T47D (cell line): ENCODE results near the gene KPTN.

Source experiments
- DNase-seq, 2 experiments: peaks; one replicate each; pipeline versions ENCODE4 v3.0.0 to v3.0.0-alpha.2; 2011 to 2012; ENCODE audit warnings: low read depth in 1 of 2, low spot score in 1 of 2
- JUND ChIP-seq: IDR thresholded peaks from 2 replicates; pipeline ENCODE4 v1.6.1; 2012; ENCODE audit warnings: low read depth
- in situ Hi-C: cut with HindIII; loops from 2 replicates; pipeline ENCODE4 v1.10.0; 2016; ENCODE audit warnings: low sequenced_read_pairs, low pct_unique_long_range_greater_than_20kb

KPTN gene

DNA sequence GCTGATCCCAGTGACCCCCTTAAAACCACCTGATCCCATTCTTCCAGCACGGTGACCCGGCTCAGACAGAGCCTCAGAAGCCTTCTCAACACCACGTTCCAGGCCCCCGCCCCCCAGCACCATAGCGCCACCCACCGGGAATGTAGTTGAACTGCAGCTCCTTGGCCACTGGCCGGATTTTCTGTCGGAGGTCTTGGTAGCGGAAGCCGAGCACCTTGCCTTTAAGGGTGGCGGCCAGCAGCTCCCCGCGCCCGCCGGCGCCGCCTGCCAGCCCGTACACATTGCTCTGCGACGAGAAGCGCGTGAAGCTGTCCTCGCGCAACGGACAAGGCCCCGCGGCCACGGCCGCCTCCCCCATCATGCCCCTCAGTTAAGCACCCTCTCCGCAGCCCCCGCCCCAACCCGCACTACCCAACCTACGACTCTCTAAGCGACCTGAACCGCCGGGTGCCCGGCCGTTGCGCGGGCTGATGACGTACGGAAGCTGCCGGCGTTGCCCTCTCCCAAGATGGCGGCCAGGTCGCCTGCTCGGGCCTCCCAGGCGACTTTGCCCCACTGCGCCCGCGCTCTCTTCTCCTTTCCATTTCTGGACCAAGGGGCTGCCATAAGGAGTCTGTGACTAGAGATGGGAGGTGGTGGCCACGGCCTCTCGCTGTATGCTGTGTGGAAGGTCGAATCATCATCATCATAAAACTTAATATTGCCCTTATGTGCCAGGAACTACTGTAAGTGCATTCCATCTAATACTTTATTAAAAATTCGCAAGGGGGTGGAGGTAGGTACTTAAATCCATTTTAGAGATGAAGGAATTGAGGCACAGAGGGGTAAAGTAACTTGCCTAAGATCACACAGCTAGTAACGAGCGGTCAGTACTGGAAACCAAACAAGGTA is at the start of gene KPTN:
TSS of gene KPTN (minus strand) at position 420 of the 891 bp plus-strand sequence. CDS start at position 361, 59 bp downstream.
- TF ChIP-seq JUND: no peak
- DNase-seq: peak; percentile 88
- in situ Hi-C loops: no loop called here

DNA sequence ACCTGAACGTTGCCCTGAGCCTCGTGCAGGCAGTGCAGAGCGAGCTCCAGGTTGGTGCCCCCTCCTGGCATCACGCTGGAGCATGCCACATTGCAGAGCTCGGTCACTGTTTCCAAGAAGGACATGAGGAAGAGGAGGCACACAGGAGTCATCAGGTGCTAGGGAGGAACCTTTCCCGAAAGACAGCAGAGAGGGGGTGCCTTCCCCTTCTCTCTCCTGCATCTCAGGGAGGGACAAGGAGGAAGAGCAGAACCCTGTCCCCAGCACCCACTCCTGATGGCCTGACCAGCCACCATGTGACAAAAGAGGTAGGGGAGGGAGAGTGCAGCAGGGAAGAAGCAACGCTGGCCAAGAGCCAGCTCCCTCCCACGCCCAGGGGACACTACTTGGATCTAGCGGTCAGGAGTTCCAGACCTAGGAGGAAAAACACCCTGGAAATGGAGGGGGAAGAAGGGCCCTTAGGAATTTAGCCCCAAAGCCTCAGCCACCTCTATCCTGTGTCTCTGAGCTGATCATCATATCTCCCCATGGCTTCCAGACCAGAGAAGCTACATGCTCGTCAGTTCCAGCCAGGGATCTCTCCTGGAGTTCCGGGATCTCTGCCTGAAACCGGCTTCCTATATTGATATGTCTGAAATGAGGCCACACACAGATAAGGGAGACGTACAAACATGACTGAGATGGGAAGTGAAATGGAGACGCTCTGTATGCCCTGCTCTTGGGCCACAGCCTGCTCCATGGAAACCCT is 47.8 kb upstream of the KPTN start:
- no peak for DNase-seq
- TF ChIP-seq JUND: no peak
- in situ Hi-C loops: no loop called here

DNA sequence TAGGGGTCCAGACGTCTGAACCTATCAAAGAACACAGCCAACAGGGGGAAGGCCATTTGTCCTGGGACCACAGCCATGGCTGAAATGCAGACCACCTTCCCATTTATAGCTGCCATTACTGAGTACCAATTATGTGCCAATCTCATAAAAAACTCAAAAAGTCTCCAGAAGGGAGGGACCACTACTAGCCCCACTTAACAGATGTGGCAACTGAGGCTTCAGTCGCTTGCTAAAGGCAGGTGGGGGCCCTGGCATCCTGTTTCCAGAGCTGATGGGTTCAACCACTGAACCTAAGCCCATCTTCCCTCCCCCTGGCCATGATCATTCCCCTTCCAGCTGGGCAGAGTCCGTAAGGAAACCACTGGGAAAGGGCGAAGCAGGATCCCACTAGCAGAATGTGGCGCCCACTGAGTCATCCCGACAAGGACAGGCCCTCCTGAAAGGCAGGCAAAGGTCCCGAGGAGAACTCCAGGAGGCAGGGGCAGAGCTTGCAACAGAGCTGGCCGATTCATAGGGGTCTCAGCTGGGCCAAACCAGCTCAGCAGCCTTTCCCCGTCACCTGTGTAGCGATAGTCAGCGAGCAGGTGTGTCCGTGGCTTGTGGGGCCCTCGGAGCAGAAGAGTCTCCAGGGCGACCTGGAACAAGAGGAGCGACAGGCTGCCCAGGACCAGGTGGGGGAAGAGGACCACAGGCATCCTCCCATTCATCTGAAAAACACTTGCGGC is 45.2 kb upstream of the KPTN start:
- TF ChIP-seq JUND: no peak
- no peak for DNase-seq
- in situ Hi-C loops: no loop called here

DNA sequence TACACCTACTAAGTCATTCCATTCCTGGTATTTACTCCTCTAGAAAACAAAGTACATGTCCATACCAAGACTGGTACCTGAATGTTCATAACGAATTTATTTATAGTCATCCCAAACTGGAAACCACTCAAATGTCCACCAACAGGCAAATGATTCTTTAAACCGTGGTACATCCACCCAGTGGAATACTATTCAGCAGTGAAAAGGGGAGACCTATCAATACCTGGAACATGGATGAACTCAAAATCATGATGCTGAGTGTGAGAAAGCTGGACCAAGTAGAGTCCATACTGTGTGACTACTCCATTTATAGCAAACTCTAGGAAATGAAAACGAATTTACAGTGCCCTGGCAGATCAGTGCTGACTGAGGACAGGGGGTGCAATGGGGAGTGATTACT is 42.8 kb upstream of the KPTN start:
- no peak for DNase-seq
- no peak for TF ChIP-seq JUND
- in situ Hi-C loops: no loop called here

- no peak for TF ChIP-seq JUND
- in situ Hi-C loops: no loop called here
- no peak for DNase-seq
Observed at GRCh38 chr19:47523473-47523872, 39.5 kb upstream of the KPTN start.

- TF ChIP-seq JUND: no peak
- in situ Hi-C loops: no loop called here
- DNase-seq: no peak
Observed at GRCh38 chr19:47521473-47522180, 37.6 kb upstream of the KPTN start.

GRCh38 chr19:47520839-47521238 is 36.8 kb upstream of the KPTN start:
- no peak for TF ChIP-seq JUND
- no peak for DNase-seq
- in situ Hi-C loops: no loop called here

- no peak for DNase-seq
- TF ChIP-seq JUND: no peak
- in situ Hi-C loops: no loop called here
Observed at GRCh38 chr19:47520343-47520806, 36.4 kb upstream of the KPTN start.

DNA sequence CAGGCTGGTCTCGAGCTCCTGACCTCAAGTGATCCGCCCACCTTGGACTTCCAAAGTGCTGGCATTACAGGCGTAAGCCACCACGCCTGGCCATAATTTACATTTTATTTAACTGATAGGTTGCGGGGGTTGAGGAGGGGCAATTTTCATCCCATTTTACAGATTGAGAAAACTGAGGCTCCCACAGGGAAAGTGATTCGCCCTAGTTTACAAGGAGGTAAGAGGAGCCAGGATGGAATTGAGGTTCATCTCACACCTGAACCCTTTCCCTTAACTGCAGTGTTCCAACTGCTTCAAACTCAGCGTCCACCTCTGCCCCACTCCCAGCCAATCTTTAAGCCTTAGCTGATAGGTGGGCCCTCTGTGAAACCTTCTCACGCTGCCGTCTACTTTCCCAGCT is 34.8 kb upstream of the KPTN start:
- no peak for TF ChIP-seq JUND
- DNase-seq: no peak
- in situ Hi-C loops: no loop called here

- DNase-seq: no peak
- TF ChIP-seq JUND: no peak
- in situ Hi-C loops: no loop called here
Observed at GRCh38 chr19:47518139-47518538, 34.1 kb upstream of the KPTN start.

- in situ Hi-C loops: no loop called here
- DNase-seq: peak; percentile 93 to 99
- no peak for TF ChIP-seq JUND
Observed at GRCh38 chr19:47514869-47515588, 31.0 kb upstream of the KPTN start, which contains the start of gene NAPA. NAPA (minus strand) TSS chr19:47515063; CDS start chr19:47514940, 123 bp downstream.
